Mammary epithelial cell (primary cell): Measurements from ENCODE around the gene GBX2.

ENCODE experiments used
- EZH2 ChIP-seq: IDR thresholded peaks from 2 replicates; pipeline ENCODE4 v1.6.1; 2012; ENCODE audit warnings: low read length, inconsistent platforms, borderline replicate concordance
- TF ChIP-seq, protein P1 (sequence below), 2 donors: IDR thresholded peaks in 1 of 2; conservative IDR thresholded peaks in 1 of 2; 2 replicates each; pipeline ENCODE4 v1.5.1; 2011 to 2012; ENCODE audit warnings: inconsistent platforms in 2 of 2, low read length in 2 of 2, mild to moderate bottlenecking in 2 of 2, control low read depth in 1 of 2, low read depth in 1 of 2; ENCODE audit not compliant: insufficient read depth in 1 of 2; ENCODE audit errors: extremely low read depth in 1 of 2

GRCh38 chr2:236120829-236121228, 47.4 kb downstream of the GBX2 start:
- TF ChIP-seq, protein P1, sequence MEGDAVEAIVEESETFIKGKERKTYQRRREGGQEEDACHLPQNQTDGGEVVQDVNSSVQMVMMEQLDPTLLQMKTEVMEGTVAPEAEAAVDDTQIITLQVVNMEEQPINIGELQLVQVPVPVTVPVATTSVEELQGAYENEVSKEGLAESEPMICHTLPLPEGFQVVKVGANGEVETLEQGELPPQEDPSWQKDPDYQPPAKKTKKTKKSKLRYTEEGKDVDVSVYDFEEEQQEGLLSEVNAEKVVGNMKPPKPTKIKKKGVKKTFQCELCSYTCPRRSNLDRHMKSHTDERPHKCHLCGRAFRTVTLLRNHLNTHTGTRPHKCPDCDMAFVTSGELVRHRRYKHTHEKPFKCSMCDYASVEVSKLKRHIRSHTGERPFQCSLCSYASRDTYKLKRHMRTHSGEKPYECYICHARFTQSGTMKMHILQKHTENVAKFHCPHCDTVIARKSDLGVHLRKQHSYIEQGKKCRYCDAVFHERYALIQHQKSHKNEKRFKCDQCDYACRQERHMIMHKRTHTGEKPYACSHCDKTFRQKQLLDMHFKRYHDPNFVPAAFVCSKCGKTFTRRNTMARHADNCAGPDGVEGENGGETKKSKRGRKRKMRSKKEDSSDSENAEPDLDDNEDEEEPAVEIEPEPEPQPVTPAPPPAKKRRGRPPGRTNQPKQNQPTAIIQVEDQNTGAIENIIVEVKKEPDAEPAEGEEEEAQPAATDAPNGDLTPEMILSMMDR (conservative IDR thresholded peaks at IDR 0.05 in 1 of 2, IDR thresholded peaks at IDR 0.05 in 1 of 2; ENCODE audit: extremely low read depth in 1 of 2, insufficient read depth in 1 of 2, low read depth in 1 of 2, low read length in 2 of 2): no peak
- no peak for TF ChIP-seq EZH2
